Transverse colon (tissue), 4 donors: Measurements from ENCODE around the gene CDT1. TPM values are rescaled to one million over a fixed set of nuclear protein-coding genes. Genes with fewer than 3 reads are reported as not detected.
"Not testable (repeated sequence)": the region's sequence is repeated elsewhere in the genome, so short reads cannot be mapped to it uniquely, and the experiment has no call there.

Experiments used
- DNase-seq: peaks from one replicate; pipeline ENCODE4 v3.0.0-alpha.2; 2019
- H3K27ac ChIP-seq, 4 donors: fragments of 200-600 bp; sonication (generic); 2 replicates each; pipeline ENCODE4 v1.5.1; 2016 to 2018; ENCODE audit warnings: inconsistent platforms in 4 of 4
- H3K27me3 ChIP-seq: fragments of 200-600 bp; sonication (generic); 2 replicates; pipeline ENCODE4 v1.5.1; 2017; ENCODE audit warnings: inconsistent platforms
- H3K36me3 ChIP-seq, 4 donors: fragments of 200-600 bp; sonication (generic); 2 replicates each; pipeline ENCODE4 v1.5.1; 2017 to 2019; ENCODE audit warnings: inconsistent platforms in 4 of 4
- H3K4me1 ChIP-seq, 4 donors: fragments of 200-600 bp; sonication (generic); 2 replicates each; pipeline ENCODE4 v1.5.1; 2017 to 2020; ENCODE audit warnings: inconsistent platforms in 4 of 4
- H3K4me3 ChIP-seq, 4 donors: fragments of 200-600 bp; sonication (generic); 1 replicate in 1 of 4; 2 replicates in 3 of 4; pipeline versions ENCODE4 v1.5.1 to v1.6.1; 2017 to 2019; ENCODE audit warnings: inconsistent platforms in 4 of 4
- H3K9me3 ChIP-seq, 2 donors: fragments of 200-600 bp; sonication (generic); 2 replicates each; pipeline ENCODE4 v1.5.1; 2017 to 2019; ENCODE audit warnings: inconsistent platforms in 2 of 2
- CTCF ChIP-seq, 5 experiments: fragments of 200-600 bp in 3 of 5; fragments of 450-650 bp in 2 of 5; sonication (generic) in 3 of 5; IDR thresholded peaks; 1 replicate in 2 of 5; 2 replicates in 3 of 5; pipeline ENCODE4 v1.5.1; 2016 to 2017; ENCODE audit warnings: antibody characterized with exemption in 5 of 5, inconsistent platforms in 3 of 5, mild to moderate bottlenecking in 2 of 5, moderate library complexity in 1 of 5
- EP300 ChIP-seq: sonication (generic); formaldehyde crosslinking; IDR thresholded peaks from one replicate; pipeline ENCODE4 v1.6.1; 2017; ENCODE audit warnings: antibody characterized with exemption, low read depth
- POLR2A ChIP-seq: fragments of 450-650 bp; IDR thresholded peaks from one replicate; pipeline ENCODE4 v1.6.1; 2016; ENCODE audit warnings: antibody characterized with exemption, mild to moderate bottlenecking, moderate library complexity
- POLR2AphosphoS5 ChIP-seq, 3 donors: sonication (generic); formaldehyde crosslinking; IDR thresholded peaks; one replicate each; pipeline ENCODE4 v1.6.1; 2016; ENCODE audit warnings: antibody characterized with exemption in 3 of 3
- WGBS, 2 donors: methylation state at CpG; one replicate each; pipeline ENCODE4 v1.1.5; 2018; ENCODE audit warnings: low coverage in 1 of 2; 5-methylcytosine and 5-hydroxymethylcytosine counted together
- in situ Hi-C, 4 donors: fragments of 200-750 bp; cut with MboI; loops; one replicate each; pipeline versions ENCODE4 v1.15.0 to v1.15.1; 2017; ENCODE audit warnings: low sequenced_read_pairs in 3 of 4, low pct_ligation_motif_present in 1 of 4, low pct_unique_long_range_greater_than_20kb in 1 of 4
- intact Hi-C: fragments of 100-400 bp; cut with DNase I; formaldehyde crosslinking; loops from one replicate; pipeline ENCODE4 v1.15.1; 2023; ENCODE audit warnings: low total_unique reads
- total RNA-seq, 4 donors: library from RNA; depleted of rRNA; stranded (reverse); fragments of >200 nt; gene quantifications; one replicate each; pipeline ENCODE4 v1.1.0, GENCODE V29; 2016

Gene CDT1
- total RNA-seq, 4 donors from 2014 or later = 3.8 to 12.5 (median 6.7) TPM; not detected in 1

GRCh38 chr16:88822281-88823040, 18.9 kb downstream of the CDT1 start:
- in situ Hi-C loops = loop anchor here in 1 of 4 donors (25.0 kb wide), 1 partner anchor 390 kb away; the partner anchor contains the start of genes SLC22A31 and ZNF778

GRCh38 chr16:88823646-88824045, 20.1 kb downstream of the CDT1 start:
- H3K4me3 ChIP-seq, DNase-seq, H3K27me3 ChIP-seq, H3K27ac ChIP-seq, H3K9me3 ChIP-seq, intact Hi-C loops: not testable (repeated sequence)
- Histone ChIP-seq H3K4me1 (peaks cover 0 to 11% (median 4%) of the 10 kb centered on the region in 4 donors), H3K36me3 (peaks cover 0 to 14% (median 3%) of the 10 kb centered on the region in 4 donors)
- WGBS, 2 donors = 95% methylated on average over 14 of the region's 31 CpGs; no CpG with 5 or more reads in 1 of the 2 donors
- in situ Hi-C loops = loop anchor here in 1 of 4 donors (25.0 kb wide), 1 partner anchor 389 kb away; the partner anchor contains the start of genes SLC22A31 and ZNF778

More at GRCh38 chr16:88822281-88823040, 18.9 kb downstream of the CDT1 start:
- peaks cover 0 to 11% (median 4%) of the 10 kb centered on the region in 4 donors for H3K4me1 ChIP-seq
- no peaks in the 10 kb centered on the region for H3K27me3 ChIP-seq
- DNase-seq = no peak
- 87% methylated on average over 21 of the region's 24 CpGs; no CpG with 5 or more reads in 1 of the 2 donors for WGBS, 2 donors
- peaks cover 0 to 6% (median 3%) of the 10 kb centered on the region in 4 donors for H3K36me3 ChIP-seq
- H3K27ac ChIP-seq = no peak overlapping the region
- intact Hi-C loops = no loop called here
- no peaks in the 10 kb centered on the region for H3K9me3 ChIP-seq
- TF ChIP-seq EP300 (no peak), POLR2AphosphoS5 (IDR thresholded peaks at IDR 0.05) (no peak), POLR2A (no peak), CTCF (IDR thresholded peaks at IDR 0.05) (no peak)
- H3K4me3 ChIP-seq = no peak overlapping the region

- Histone ChIP-seq H3K9me3 (no peaks in the 10 kb centered on the region), H3K27ac (no peak overlapping the region), H3K4me3 (no peak overlapping the region), H3K36me3 (peaks cover 0 to 14% (median 3%) of the 10 kb centered on the region in 4 donors), H3K4me1 (peaks cover 0 to 11% (median 4%) of the 10 kb centered on the region in 4 donors), H3K27me3 (no peaks in the 10 kb centered on the region)
- TF ChIP-seq CTCF (IDR thresholded peaks at IDR 0.05) (no peak), EP300 (no peak), POLR2A (no peak), POLR2AphosphoS5 (IDR thresholded peaks at IDR 0.05) (no peak)
- in situ Hi-C loops = loop anchor here in 1 of 4 donors (25.0 kb wide), 1 partner anchor 388 kb away; the partner anchor contains the start of genes SLC22A31 and ZNF778
- 89% methylated on average over 31 of the region's 33 CpGs; no CpG with 5 or more reads in 1 of the 2 donors for WGBS, 2 donors
- no peak for DNase-seq
- intact Hi-C loops = no loop called here
Observed at GRCh38 chr16:88824256-88825077, 20.9 kb downstream of the CDT1 start.

- Histone ChIP-seq H3K36me3 (peaks cover 0 to 14% (median 3%) of the 10 kb centered on the region in 4 donors), H3K4me1 (peaks cover 0 to 11% (median 4%) of the 10 kb centered on the region in 4 donors), H3K27ac (no peak overlapping the region), H3K9me3 (no peaks in the 10 kb centered on the region), H3K27me3 (no peaks in the 10 kb centered on the region), H3K4me3 (no peak overlapping the region)
- TF ChIP-seq CTCF (IDR thresholded peaks at IDR 0.05) = no peak
- TF ChIP-seq POLR2AphosphoS5 (IDR thresholded peaks at IDR 0.05) = no peak
- no peak for TF ChIP-seq EP300
- no peak for TF ChIP-seq POLR2A
- in situ Hi-C loops = no loop called here
- intact Hi-C loops = no loop called here
- 90% methylated on average over 10 of the region's 12 CpGs; no CpG with 5 or more reads in 1 of the 2 donors for WGBS, 2 donors
- no peak for DNase-seq
Observed at GRCh38 chr16:88825146-88825545, 21.6 kb downstream of the CDT1 start.
